GM18519 (cell line): ENCODE measurements around the gene RAB31.
"Not testable (repeated sequence)": the region's sequence is repeated elsewhere in the genome, so short reads cannot be mapped to it uniquely, and the experiment has no call there.

Experiments used
- ATAC-seq: cut with Tn5 transposase; IDR thresholded peaks from one replicate; pipeline ENCODE4 v1.9.1; 2021; ENCODE audit warnings: mild to moderate bottlenecking, moderate library complexity; ENCODE audit not compliant: unreplicated experiment, low FRiP score

The RAB31 gene

GRCh38 chr18:9898792-9899549 is 190.9 kb downstream of the RAB31 start:
- no peak for ATAC-seq

GRCh38 chr18:9899550-9899930 is 191.4 kb downstream of the RAB31 start:
- not testable (repeated sequence) for ATAC-seq

GRCh38 chr18:9900699-9901098 is 192.6 kb downstream of the RAB31 start:
- ATAC-seq = no peak

- ATAC-seq = no peak
Observed at GRCh38 chr18:9901377-9901776, 193.3 kb downstream of the RAB31 start.

- not testable (repeated sequence) for ATAC-seq
Observed at GRCh38 chr18:9902264-9902663, 194.2 kb downstream of the RAB31 start.

- ATAC-seq = no peak
Observed at GRCh38 chr18:9902832-9903231, 194.7 kb downstream of the RAB31 start.

GRCh38 chr18:9905401-9905922 is 197.4 kb downstream of the RAB31 start:
- ATAC-seq = no peak

GRCh38 chr18:9906481-9906880 is 198.4 kb downstream of the RAB31 start:
- ATAC-seq = no peak

- no peak for ATAC-seq
Observed at GRCh38 chr18:9907867-9908266, 199.8 kb downstream of the RAB31 start.

- ATAC-seq = no peak
Observed at GRCh38 chr18:9910071-9910470, 202.0 kb downstream of the RAB31 start.

- ATAC-seq = no peak
Observed at GRCh38 chr18:9910661-9911060, 202.6 kb downstream of the RAB31 start.

GRCh38 chr18:9911226-9911625 is 203.1 kb downstream of the RAB31 start:
- no peak for ATAC-seq
